Erythroblast (primary cell): ENCODE results near the gene SH2D3C.

Experiments used
- GATA1 ChIP-seq: IDR thresholded peaks from 2 replicates; pipeline ENCODE4 v1.6.1; 2011; ENCODE audit warnings: low read depth, mild to moderate bottlenecking, control low read depth, low read length, moderate library complexity
- POLR2A ChIP-seq: IDR thresholded peaks from 2 replicates; pipeline ENCODE4 v1.6.1; 2011; ENCODE audit warnings: mild to moderate bottlenecking, low read length

DNA sequence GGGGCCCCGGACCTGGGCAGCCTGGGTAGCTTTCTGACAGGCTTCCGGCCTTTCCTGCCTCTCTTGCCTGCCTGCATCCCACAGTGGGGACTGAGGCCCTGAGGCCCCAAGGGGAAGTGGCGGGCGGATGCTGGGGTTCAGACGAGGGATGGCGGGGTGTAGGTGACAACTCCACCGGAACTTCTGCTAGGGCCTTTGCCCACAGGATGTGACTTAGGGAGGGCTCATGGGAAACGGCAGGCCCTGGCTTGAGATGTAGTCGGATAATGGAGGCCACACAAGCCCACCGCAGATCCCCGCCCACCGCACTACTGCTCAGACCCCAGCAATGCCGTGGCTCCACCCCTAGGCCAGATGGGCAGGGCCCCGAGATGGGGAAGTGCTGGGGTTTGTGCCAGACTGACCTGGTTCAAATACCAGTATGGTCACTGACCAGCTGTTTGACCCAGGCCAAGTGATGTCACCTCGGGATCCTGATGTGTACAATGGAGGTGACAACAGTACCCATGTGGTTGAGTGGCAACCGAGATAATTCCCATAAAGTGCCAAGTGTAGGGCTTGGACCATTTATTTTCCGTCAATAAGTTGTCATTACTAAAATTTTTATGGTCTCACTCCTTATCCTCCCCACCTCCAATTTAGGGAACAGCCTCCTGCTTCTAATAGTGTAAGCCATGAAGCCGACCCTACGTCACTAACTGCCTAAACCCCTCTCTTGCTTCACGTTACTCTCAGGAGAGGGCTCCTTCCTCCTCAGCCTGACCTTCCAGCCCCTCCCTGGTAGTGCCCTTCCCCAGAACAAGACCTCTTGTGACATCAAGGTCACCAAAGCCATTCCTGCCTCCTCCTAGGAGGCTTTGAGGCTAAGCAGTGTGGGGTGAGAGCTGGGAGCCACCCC, 4.9 kb upstream of the SH2D3C start:
- TF ChIP-seq POLR2A = no peak
- no peak for TF ChIP-seq GATA1
